ENCODE results near the gene RAD21L1. TPM values are rescaled to one million over a fixed set of nuclear protein-coding genes. Genes with fewer than 3 reads are reported as not detected.
A peak's percentile ranks its signal among the peaks of the same experiment; 100 is the strongest.

RAD21L1 gene
- total and polyA plus RNA-seq, 4 donors = not detected

DNA sequence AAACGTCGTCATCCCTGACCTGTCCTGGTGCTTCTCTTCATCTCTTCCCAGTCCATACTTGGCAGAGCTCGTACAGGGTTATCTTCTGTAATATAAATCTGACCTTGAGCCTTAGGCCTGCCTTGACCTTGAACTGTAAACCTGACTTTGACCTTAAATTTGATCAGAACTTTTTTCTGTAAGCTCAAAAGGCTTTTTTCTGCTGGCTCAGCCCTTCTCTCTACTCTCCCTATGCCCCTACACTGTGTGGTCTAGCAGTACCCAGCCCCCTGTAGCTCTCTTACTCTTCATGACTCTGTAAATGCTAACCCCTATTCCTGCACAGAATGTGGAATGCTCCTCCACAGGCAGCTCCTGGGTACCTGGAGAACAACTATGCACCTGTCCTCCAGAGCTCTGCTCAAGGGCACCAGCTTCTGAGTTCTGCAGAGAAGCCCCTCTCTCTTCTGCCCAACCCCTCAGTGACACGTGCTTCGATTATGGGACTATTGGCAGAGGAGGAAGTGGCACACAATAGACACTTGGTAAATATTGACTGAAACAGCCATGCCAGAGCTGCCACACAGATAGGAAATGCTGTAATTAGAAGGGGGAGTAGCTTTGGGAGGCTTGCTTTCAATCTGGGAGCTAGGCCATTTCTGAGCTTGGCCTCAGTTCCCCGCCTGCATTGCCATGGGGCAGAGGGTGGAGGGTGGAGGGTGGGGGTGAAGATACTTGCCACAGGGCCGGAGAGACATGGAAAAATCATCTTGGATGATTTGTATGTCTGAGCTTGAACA is 55.6 kb downstream of the RAD21L1 start:
- Histone ChIP-seq H3K36me3 (ENCODE audit: control insufficient read depth in 4 of 4, insufficient read depth in 3 of 4, low read depth in 1 of 4, low read length in 3 of 4) (no peaks in the 10 kb centered on the region), H3K4me3 (ENCODE audit: low read depth in 1 of 3, low read length in 3 of 3) (no peak overlapping the region), H3K27me3 (ENCODE audit: control insufficient read depth in 4 of 4, insufficient read depth in 4 of 4, low read length in 3 of 4) (no peaks in the 10 kb centered on the region), H3K27ac (ENCODE audit: low read depth in 1 of 2, low read length in 2 of 2) (no peak overlapping the region), H3K9me3 (ENCODE audit: control insufficient read depth in 4 of 4, low read length in 3 of 4) (no peaks in the 10 kb centered on the region), H3K9ac (ENCODE audit: low read depth in 1 of 2, low read length in 2 of 2) (no peak overlapping the region), H3K4me1 (ENCODE audit: control insufficient read depth in 4 of 4, insufficient read depth in 4 of 4, low read length in 3 of 4) (peaks cover 0 to 6% (median 2%) of the 10 kb centered on the region in 4 donors)
- 44% methylated on average over 7 of the region's 7 CpGs for WGBS
- DNase-seq (ENCODE audit: low spot score) = no peak
- peak; percentile 30 for TF ChIP-seq FOXA1 (IDR thresholded peaks at IDR 0.05)
- TF ChIP-seq, protein P1, sequence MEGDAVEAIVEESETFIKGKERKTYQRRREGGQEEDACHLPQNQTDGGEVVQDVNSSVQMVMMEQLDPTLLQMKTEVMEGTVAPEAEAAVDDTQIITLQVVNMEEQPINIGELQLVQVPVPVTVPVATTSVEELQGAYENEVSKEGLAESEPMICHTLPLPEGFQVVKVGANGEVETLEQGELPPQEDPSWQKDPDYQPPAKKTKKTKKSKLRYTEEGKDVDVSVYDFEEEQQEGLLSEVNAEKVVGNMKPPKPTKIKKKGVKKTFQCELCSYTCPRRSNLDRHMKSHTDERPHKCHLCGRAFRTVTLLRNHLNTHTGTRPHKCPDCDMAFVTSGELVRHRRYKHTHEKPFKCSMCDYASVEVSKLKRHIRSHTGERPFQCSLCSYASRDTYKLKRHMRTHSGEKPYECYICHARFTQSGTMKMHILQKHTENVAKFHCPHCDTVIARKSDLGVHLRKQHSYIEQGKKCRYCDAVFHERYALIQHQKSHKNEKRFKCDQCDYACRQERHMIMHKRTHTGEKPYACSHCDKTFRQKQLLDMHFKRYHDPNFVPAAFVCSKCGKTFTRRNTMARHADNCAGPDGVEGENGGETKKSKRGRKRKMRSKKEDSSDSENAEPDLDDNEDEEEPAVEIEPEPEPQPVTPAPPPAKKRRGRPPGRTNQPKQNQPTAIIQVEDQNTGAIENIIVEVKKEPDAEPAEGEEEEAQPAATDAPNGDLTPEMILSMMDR (IDR thresholded peaks at IDR 0.05; ENCODE audit: low read depth, low read length, missing input control) = no peak

DNA sequence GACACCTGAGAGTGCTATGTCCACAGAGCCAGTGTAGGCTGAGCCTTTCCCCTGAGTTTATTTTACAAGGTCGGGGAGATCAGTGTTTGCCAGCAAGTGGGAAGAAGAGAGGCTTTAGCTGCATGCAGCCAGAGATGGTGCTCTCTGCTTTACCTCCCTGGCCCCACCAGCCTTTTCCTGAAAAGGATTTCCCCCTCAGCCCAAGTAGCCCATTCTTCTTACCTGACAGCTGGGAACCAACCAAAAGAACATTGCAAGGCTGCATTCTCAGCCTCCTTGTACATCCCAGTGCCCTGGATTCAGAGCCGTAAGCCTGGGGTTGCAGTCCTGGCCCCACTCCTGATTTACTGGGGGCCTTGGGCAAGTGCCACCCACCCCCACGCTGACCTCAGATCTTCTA is 57.1 kb downstream of the RAD21L1 start:
- Histone ChIP-seq H3K4me1 (ENCODE audit: control insufficient read depth in 4 of 4, insufficient read depth in 4 of 4, low read length in 3 of 4) (peaks cover 0 to 6% (median 2%) of the 10 kb centered on the region in 4 donors), H3K27me3 (ENCODE audit: control insufficient read depth in 4 of 4, insufficient read depth in 4 of 4, low read length in 3 of 4) (no peaks in the 10 kb centered on the region)
- DNase-seq (ENCODE audit: low spot score) = no peak

More for the DNA sequence above, 57.1 kb downstream of the RAD21L1 start:
- WGBS = 82% methylated on average over 3 of the region's 3 CpGs
- Histone ChIP-seq H3K36me3 (ENCODE audit: control insufficient read depth in 4 of 4, insufficient read depth in 3 of 4, low read depth in 1 of 4, low read length in 3 of 4) (no peaks in the 10 kb centered on the region), H3K4me3 (ENCODE audit: low read depth in 1 of 3, low read length in 3 of 3) (no peak overlapping the region), H3K9ac (ENCODE audit: low read depth in 1 of 2, low read length in 2 of 2) (no peak overlapping the region), H3K27ac (ENCODE audit: low read depth in 1 of 2, low read length in 2 of 2) (no peak overlapping the region), H3K9me3 (ENCODE audit: control insufficient read depth in 4 of 4, low read length in 3 of 4) (no peaks in the 10 kb centered on the region)
- TF ChIP-seq, protein P1 (IDR thresholded peaks at IDR 0.05; ENCODE audit: low read depth, low read length, missing input control) = no peak
- TF ChIP-seq, protein P2, sequence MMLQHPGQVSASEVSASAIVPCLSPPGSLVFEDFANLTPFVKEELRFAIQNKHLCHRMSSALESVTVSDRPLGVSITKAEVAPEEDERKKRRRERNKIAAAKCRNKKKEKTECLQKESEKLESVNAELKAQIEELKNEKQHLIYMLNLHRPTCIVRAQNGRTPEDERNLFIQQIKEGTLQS (IDR thresholded peaks at IDR 0.05) = no peak
- TF ChIP-seq SP1 (IDR thresholded peaks at IDR 0.05) (no peak), FOXA1 (IDR thresholded peaks at IDR 0.05) (no peak), FOXA2 (IDR thresholded peaks at IDR 0.05) (no peak), HNF4G (IDR thresholded peaks at IDR 0.05) (no peak), JUND (IDR thresholded peaks at IDR 0.05) (no peak), RXRA (IDR thresholded peaks at IDR 0.05) (no peak), RAD21 (IDR thresholded peaks at IDR 0.05) (no peak), YY1 (IDR thresholded peaks at IDR 0.05) (no peak), HNF4A (conservative IDR thresholded peaks at IDR 0.05) (no peak), NR2F2 (IDR thresholded peaks at IDR 0.05) (no peak), EGR1 (IDR thresholded peaks at IDR 0.05; ENCODE audit: low read depth in 2 of 2) (no peak)
- TF ChIP-seq, protein P3, sequence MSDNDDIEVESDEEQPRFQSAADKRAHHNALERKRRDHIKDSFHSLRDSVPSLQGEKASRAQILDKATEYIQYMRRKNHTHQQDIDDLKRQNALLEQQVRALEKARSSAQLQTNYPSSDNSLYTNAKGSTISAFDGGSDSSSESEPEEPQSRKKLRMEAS (IDR thresholded peaks at IDR 0.05) = no peak
- TF ChIP-seq, protein P4, sequence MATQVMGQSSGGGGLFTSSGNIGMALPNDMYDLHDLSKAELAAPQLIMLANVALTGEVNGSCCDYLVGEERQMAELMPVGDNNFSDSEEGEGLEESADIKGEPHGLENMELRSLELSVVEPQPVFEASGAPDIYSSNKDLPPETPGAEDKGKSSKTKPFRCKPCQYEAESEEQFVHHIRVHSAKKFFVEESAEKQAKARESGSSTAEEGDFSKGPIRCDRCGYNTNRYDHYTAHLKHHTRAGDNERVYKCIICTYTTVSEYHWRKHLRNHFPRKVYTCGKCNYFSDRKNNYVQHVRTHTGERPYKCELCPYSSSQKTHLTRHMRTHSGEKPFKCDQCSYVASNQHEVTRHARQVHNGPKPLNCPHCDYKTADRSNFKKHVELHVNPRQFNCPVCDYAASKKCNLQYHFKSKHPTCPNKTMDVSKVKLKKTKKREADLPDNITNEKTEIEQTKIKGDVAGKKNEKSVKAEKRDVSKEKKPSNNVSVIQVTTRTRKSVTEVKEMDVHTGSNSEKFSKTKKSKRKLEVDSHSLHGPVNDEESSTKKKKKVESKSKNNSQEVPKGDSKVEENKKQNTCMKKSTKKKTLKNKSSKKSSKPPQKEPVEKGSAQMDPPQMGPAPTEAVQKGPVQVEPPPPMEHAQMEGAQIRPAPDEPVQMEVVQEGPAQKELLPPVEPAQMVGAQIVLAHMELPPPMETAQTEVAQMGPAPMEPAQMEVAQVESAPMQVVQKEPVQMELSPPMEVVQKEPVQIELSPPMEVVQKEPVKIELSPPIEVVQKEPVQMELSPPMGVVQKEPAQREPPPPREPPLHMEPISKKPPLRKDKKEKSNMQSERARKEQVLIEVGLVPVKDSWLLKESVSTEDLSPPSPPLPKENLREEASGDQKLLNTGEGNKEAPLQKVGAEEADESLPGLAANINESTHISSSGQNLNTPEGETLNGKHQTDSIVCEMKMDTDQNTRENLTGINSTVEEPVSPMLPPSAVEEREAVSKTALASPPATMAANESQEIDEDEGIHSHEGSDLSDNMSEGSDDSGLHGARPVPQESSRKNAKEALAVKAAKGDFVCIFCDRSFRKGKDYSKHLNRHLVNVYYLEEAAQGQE (IDR thresholded peaks at IDR 0.05) = no peak
- TF ChIP-seq, protein P5, sequence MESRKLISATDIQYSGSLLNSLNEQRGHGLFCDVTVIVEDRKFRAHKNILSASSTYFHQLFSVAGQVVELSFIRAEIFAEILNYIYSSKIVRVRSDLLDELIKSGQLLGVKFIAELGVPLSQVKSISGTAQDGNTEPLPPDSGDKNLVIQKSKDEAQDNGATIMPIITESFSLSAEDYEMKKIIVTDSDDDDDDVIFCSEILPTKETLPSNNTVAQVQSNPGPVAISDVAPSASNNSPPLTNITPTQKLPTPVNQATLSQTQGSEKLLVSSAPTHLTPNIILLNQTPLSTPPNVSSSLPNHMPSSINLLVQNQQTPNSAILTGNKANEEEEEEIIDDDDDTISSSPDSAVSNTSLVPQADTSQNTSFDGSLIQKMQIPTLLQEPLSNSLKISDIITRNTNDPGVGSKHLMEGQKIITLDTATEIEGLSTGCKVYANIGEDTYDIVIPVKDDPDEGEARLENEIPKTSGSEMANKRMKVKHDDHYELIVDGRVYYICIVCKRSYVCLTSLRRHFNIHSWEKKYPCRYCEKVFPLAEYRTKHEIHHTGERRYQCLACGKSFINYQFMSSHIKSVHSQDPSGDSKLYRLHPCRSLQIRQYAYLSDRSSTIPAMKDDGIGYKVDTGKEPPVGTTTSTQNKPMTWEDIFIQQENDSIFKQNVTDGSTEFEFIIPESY (IDR thresholded peaks at IDR 0.05) = no peak

All from liver (tissue), 9 donors.